Measurements from ENCODE around the gene CAPZA1.

GRCh38 chr1:112696578-112697314 is 77.1 kb downstream of the CAPZA1 start:
- TF ChIP-seq CTCF (conservative IDR thresholded peaks at IDR 0.05 in 1 of 2, IDR thresholded peaks at IDR 0.05 in 1 of 2; ENCODE audit: low read depth in 1 of 2, low read length in 2 of 2): no peak
- TF ChIP-seq EZH2 (IDR thresholded peaks at IDR 0.05; ENCODE audit: low read length, missing control alignments): no peak
